Liver (tissue), 9 donors: ENCODE measurements around the gene CREB5. TPM values are rescaled to one million over a fixed set of nuclear protein-coding genes. Genes with fewer than 3 reads are reported as not detected.

Experiments used
- DNase-seq: peaks from one replicate; pipeline ENCODE4 v3.0.0-alpha.2; 2017; ENCODE audit warnings: low spot score
- H3K27ac ChIP-seq, 2 donors: one replicate each; pipeline ENCODE4 v1.7.0; 2013; ENCODE audit warnings: inconsistent platforms in 2 of 2, low read length in 2 of 2, control low read depth in 1 of 2, low read depth in 1 of 2, mild to moderate bottlenecking in 1 of 2
- H3K27me3 ChIP-seq, 4 donors: one replicate each; pipeline versions ENCODE4 v1.6.1 to v1.7.0; 2013; ENCODE audit warnings: low read length in 3 of 4, inconsistent platforms in 1 of 4, mild to moderate bottlenecking in 1 of 4, moderate library complexity in 1 of 4; ENCODE audit not compliant: control insufficient read depth in 4 of 4, insufficient read depth in 4 of 4
- H3K36me3 ChIP-seq, 4 donors: one replicate each; pipeline versions ENCODE4 v1.6.1 to v1.7.0; 2013; ENCODE audit warnings: low read length in 3 of 4, mild to moderate bottlenecking in 3 of 4, low read depth in 1 of 4, moderate library complexity in 1 of 4; ENCODE audit not compliant: control insufficient read depth in 4 of 4, insufficient read depth in 3 of 4
- H3K4me1 ChIP-seq, 4 donors: one replicate each; pipeline versions ENCODE4 v1.6.1 to v1.7.0; 2013; ENCODE audit warnings: low read length in 3 of 4, mild to moderate bottlenecking in 3 of 4, moderate library complexity in 1 of 4; ENCODE audit not compliant: control insufficient read depth in 4 of 4, insufficient read depth in 4 of 4
- H3K4me3 ChIP-seq, 3 donors: one replicate each; pipeline versions ENCODE4 v1.6.1 to v1.7.0; 2013; ENCODE audit warnings: low read length in 3 of 3, control low read depth in 1 of 3, low read depth in 1 of 3, mild to moderate bottlenecking in 1 of 3
- H3K9ac ChIP-seq, 2 donors: one replicate each; pipeline ENCODE4 v1.7.0; 2013; ENCODE audit warnings: low read length in 2 of 2, mild to moderate bottlenecking in 2 of 2, moderate library complexity in 2 of 2, control low read depth in 1 of 2, low read depth in 1 of 2
- H3K9me3 ChIP-seq, 4 donors: one replicate each; pipeline versions ENCODE4 v1.6.1 to v1.7.0; 2013; ENCODE audit warnings: low read length in 3 of 4; ENCODE audit not compliant: control insufficient read depth in 4 of 4
- FOXA1 ChIP-seq: IDR thresholded peaks from 2 replicates; pipeline ENCODE4 v1.6.1; 2016; ENCODE audit warnings: antibody characterized with exemption
- FOXA2 ChIP-seq: IDR thresholded peaks from 2 replicates; pipeline ENCODE4 v1.6.1; 2016; ENCODE audit warnings: antibody characterized with exemption
- HNF4A ChIP-seq, 2 donors: conservative IDR thresholded peaks; 2 replicates each; pipeline ENCODE4 v1.6.1; 2016; ENCODE audit warnings: antibody characterized with exemption in 2 of 2, mild to moderate bottlenecking in 2 of 2
- HNF4G ChIP-seq: IDR thresholded peaks from 2 replicates; pipeline ENCODE4 v1.6.1; 2016; ENCODE audit warnings: antibody characterized with exemption
- JUND ChIP-seq, 2 donors: IDR thresholded peaks; 2 replicates each; pipeline ENCODE4 v1.6.1; 2016; ENCODE audit warnings: antibody characterized with exemption in 2 of 2
- RXRA ChIP-seq, 2 donors: IDR thresholded peaks; 2 replicates each; pipeline ENCODE4 v1.6.1; 2017 to 2018; ENCODE audit warnings: antibody characterized with exemption in 2 of 2, mild to moderate bottlenecking in 1 of 2
- SP1 ChIP-seq: IDR thresholded peaks from 2 replicates; pipeline ENCODE4 v1.6.1; 2018; ENCODE audit warnings: antibody characterized with exemption, mild to moderate bottlenecking
- TAF1 ChIP-seq: conservative IDR thresholded peaks from 2 replicates; pipeline ENCODE4 v1.6.1; 2016; ENCODE audit warnings: antibody characterized with exemption, mild to moderate bottlenecking
- YY1 ChIP-seq: IDR thresholded peaks from 2 replicates; pipeline ENCODE4 v1.6.1; 2016; ENCODE audit warnings: antibody characterized with exemption, mild to moderate bottlenecking
- WGBS: extraction: QIAGEN DNeasy Blood & Tissue Kit; methylation state at CpG from one replicate; pipeline ENCODE4 v1.1.7; 2013; 5-methylcytosine and 5-hydroxymethylcytosine counted together
- polyA plus RNA-seq, 2 donors: library from polyadenylated mRNA; stranded (reverse) in 1 of 2; unstranded in 1 of 2; fragments of 200-250 nt in 1 of 2; fragments of >200 nt in 1 of 2; fragmentation: Nextera tagmentation in 1 of 2; extraction: Ambion mirVana in 1 of 2; gene quantifications; one replicate each; pipeline versions ENCODE4 v1.2.1 to v1.2.3, GENCODE V29; 2013 to 2015
- total RNA-seq, 2 donors: library from RNA; depleted of rRNA; stranded (reverse); fragments of >200 nt; gene quantifications; one replicate each; pipeline ENCODE4 v1.2.3, GENCODE V29; 2014
- TF ChIP-seq, protein P1 (sequence below): IDR thresholded peaks from 2 replicates; pipeline ENCODE4 v1.6.1; 2016; ENCODE audit warnings: antibody characterized with exemption
- TF ChIP-seq, protein P2 (sequence below): IDR thresholded peaks from 2 replicates; pipeline ENCODE4 v1.6.1; 2016; ENCODE audit warnings: antibody characterized with exemption, mild to moderate bottlenecking
- TF ChIP-seq, protein P3 (sequence below): IDR thresholded peaks from 2 replicates; pipeline ENCODE4 v1.6.1; 2016; ENCODE audit warnings: antibody characterized with exemption
- TF ChIP-seq, protein P4 (sequence below): IDR thresholded peaks from 2 replicates; pipeline ENCODE4 v1.6.1; 2016; ENCODE audit warnings: antibody characterized with exemption
- donor health status: healthy.
- donor health status: healthy.
- donor health status: healthy.
- donor health status: healthy.
- donor health status: healthy.

The CREB5 gene
- total and polyA plus RNA-seq, 4 donors = 0.25 to 0.92 (median 0.67) TPM

DNA sequence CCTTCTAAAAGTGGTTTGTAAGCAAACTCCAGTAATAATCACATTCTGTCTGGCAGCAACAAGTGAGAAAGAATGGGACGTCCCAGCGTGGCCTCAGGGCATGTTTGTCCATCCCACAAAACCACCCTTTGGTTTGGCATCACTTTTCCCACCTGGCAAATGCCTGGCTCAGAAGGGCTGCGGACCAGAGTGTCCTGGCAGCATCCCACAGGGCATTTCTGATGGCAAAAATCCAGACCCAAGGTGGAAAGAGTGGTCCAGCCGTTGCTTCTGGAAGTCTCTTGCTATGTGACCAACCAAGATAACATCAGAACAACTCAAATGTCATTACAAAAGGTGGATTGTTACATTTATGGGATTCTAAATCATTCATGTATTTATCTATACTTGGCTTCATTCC is 174.4 kb downstream of the CREB5 start:
- H3K36me3 ChIP-seq = no peaks in the 10 kb centered on the region
- H3K4me1 ChIP-seq = no peaks in the 10 kb centered on the region
- 48% methylated on average over 4 of the region's 4 CpGs for WGBS
- H3K9ac ChIP-seq = no peak overlapping the region
- no peak overlapping the region for H3K4me3 ChIP-seq
- peaks cover 0 to 20% (median 5%) of the 10 kb centered on the region in 4 donors for H3K27me3 ChIP-seq
- no peaks in the 10 kb centered on the region for H3K9me3 ChIP-seq
- no peak for DNase-seq
- no peak overlapping the region for H3K27ac ChIP-seq
- TF ChIP-seq TAF1 (no peak), FOXA2 (no peak), HNF4A (conservative IDR thresholded peaks at IDR 0.05) (no peak), FOXA1 (no peak), HNF4G (no peak), SP1 (no peak)
- TF ChIP-seq, protein P1, sequence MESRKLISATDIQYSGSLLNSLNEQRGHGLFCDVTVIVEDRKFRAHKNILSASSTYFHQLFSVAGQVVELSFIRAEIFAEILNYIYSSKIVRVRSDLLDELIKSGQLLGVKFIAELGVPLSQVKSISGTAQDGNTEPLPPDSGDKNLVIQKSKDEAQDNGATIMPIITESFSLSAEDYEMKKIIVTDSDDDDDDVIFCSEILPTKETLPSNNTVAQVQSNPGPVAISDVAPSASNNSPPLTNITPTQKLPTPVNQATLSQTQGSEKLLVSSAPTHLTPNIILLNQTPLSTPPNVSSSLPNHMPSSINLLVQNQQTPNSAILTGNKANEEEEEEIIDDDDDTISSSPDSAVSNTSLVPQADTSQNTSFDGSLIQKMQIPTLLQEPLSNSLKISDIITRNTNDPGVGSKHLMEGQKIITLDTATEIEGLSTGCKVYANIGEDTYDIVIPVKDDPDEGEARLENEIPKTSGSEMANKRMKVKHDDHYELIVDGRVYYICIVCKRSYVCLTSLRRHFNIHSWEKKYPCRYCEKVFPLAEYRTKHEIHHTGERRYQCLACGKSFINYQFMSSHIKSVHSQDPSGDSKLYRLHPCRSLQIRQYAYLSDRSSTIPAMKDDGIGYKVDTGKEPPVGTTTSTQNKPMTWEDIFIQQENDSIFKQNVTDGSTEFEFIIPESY = no peak
- TF ChIP-seq, protein P2, sequence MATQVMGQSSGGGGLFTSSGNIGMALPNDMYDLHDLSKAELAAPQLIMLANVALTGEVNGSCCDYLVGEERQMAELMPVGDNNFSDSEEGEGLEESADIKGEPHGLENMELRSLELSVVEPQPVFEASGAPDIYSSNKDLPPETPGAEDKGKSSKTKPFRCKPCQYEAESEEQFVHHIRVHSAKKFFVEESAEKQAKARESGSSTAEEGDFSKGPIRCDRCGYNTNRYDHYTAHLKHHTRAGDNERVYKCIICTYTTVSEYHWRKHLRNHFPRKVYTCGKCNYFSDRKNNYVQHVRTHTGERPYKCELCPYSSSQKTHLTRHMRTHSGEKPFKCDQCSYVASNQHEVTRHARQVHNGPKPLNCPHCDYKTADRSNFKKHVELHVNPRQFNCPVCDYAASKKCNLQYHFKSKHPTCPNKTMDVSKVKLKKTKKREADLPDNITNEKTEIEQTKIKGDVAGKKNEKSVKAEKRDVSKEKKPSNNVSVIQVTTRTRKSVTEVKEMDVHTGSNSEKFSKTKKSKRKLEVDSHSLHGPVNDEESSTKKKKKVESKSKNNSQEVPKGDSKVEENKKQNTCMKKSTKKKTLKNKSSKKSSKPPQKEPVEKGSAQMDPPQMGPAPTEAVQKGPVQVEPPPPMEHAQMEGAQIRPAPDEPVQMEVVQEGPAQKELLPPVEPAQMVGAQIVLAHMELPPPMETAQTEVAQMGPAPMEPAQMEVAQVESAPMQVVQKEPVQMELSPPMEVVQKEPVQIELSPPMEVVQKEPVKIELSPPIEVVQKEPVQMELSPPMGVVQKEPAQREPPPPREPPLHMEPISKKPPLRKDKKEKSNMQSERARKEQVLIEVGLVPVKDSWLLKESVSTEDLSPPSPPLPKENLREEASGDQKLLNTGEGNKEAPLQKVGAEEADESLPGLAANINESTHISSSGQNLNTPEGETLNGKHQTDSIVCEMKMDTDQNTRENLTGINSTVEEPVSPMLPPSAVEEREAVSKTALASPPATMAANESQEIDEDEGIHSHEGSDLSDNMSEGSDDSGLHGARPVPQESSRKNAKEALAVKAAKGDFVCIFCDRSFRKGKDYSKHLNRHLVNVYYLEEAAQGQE = no peak
- TF ChIP-seq, protein P3, sequence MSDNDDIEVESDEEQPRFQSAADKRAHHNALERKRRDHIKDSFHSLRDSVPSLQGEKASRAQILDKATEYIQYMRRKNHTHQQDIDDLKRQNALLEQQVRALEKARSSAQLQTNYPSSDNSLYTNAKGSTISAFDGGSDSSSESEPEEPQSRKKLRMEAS = no peak
- TF ChIP-seq, protein P4, sequence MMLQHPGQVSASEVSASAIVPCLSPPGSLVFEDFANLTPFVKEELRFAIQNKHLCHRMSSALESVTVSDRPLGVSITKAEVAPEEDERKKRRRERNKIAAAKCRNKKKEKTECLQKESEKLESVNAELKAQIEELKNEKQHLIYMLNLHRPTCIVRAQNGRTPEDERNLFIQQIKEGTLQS = no peak

DNA sequence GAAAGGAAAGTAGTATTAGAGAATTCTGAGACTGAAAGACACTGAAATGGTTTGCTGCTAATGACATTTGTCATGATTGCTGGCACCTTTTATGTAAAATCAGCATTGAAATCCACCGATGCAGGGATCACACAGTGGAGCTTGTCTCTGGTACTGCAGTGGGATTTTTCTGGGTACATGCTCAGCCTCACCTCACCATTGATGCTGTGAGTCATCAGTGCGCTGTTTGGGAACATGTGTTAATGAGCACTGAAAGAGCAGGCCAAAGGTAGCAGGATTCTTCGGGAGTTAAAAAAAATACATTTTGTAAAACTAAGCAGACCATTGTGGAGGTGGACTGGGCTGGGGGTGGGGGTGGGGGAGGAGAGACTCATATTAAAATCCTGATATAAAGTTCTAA is 174.9 kb downstream of the CREB5 start:
- H3K9me3 ChIP-seq = no peaks in the 10 kb centered on the region
- 77% methylated on average over 3 of the region's 3 CpGs for WGBS
- H3K4me1 ChIP-seq = no peaks in the 10 kb centered on the region
- H3K27ac ChIP-seq = no peak overlapping the region
- no peak overlapping the region for H3K9ac ChIP-seq
- no peak for DNase-seq
- TF ChIP-seq HNF4G = no peak
- H3K36me3 ChIP-seq = no peaks in the 10 kb centered on the region
- H3K4me3 ChIP-seq = no peak overlapping the region
- H3K27me3 ChIP-seq = peaks cover 0 to 20% (median 3%) of the 10 kb centered on the region in 4 donors

DNA sequence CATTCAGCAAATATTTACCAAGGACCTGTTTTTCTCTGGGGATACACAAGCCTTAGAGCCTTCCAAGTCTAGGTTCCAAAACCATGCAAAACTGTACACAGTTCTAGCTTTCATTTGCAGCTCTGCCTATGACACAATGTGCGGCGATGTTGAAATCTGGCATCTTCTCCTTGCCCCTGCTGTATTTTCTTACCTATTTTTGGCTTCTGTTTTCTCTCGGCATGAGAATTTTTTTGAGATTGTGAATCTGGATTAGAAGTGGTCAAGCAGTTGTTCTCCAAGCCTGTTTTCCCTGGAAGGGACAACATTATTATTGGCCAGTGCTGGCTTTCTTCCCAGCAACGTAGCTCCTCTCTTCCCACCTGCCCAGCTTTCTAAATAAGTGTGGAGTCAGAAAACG is 176.3 kb downstream of the CREB5 start:
- no peaks in the 10 kb centered on the region for H3K4me1 ChIP-seq
- 66% methylated on average over 5 of the region's 5 CpGs for WGBS
- TF ChIP-seq, protein P2 = no peak
- TF ChIP-seq RXRA (IDR thresholded peaks at IDR 0.05) (no peak), SP1 (no peak), JUND (IDR thresholded peaks at IDR 0.05) (no peak), YY1 (no peak)
- TF ChIP-seq, protein P4 = no peak
- TF ChIP-seq, protein P3 = no peak
- TF ChIP-seq, protein P1 = no peak

More for the DNA sequence above, 176.3 kb downstream of the CREB5 start:
- Histone ChIP-seq H3K4me3 (no peak overlapping the region), H3K27me3 (peaks cover 0 to 18% (median 2%) of the 10 kb centered on the region in 4 donors), H3K9ac (no peak overlapping the region), H3K9me3 (no peaks in the 10 kb centered on the region), H3K27ac (no peak overlapping the region), H3K36me3 (no peaks in the 10 kb centered on the region)
- DNase-seq = no peak
